Adrenal gland (tissue), 12 donors: ENCODE data around the gene SOX1. TPM values are rescaled to one million over a fixed set of nuclear protein-coding genes. Genes with fewer than 3 reads are reported as not detected.

Experiments used
- DNase-seq, 7 donors: peaks; one replicate each; pipeline ENCODE4 v3.0.0-alpha.2; 2019 to 2020
- H3K27ac ChIP-seq, 5 donors: fragments of 200-600 bp; sonication (generic) in 4 of 5; 1 replicate in 3 of 5; 2 replicates in 2 of 5; pipeline versions ENCODE4 v1.5.1 to v1.8.0; 2016 to 2020; ENCODE audit warnings: mild to moderate bottlenecking in 1 of 5
- H3K27me3 ChIP-seq: fragments of 200-600 bp; 2 replicates; pipeline ENCODE4 v1.8.0; 2021
- H3K36me3 ChIP-seq, 2 donors: fragments of 200-600 bp; replicated peaks in 1 of 2; 1 replicate in 1 of 2; 2 replicates in 1 of 2; pipeline versions ENCODE4 v1.5.1 to v1.8.0; 2018 to 2022
- H3K4me1 ChIP-seq, 2 donors: fragments of 200-600 bp; replicated peaks in 1 of 2; 1 replicate in 1 of 2; 2 replicates in 1 of 2; pipeline versions ENCODE4 v1.5.1 to v1.8.0; 2018 to 2021
- H3K4me3 ChIP-seq, 4 donors: fragments of 200-600 bp; sonication (generic) in 3 of 4; one replicate each; pipeline ENCODE4 v1.5.1; 2016 to 2018
- H3K9me3 ChIP-seq, 3 donors: fragments of 200-600 bp; sonication (generic) in 1 of 3; replicated peaks in 1 of 3; 1 replicate in 2 of 3; 2 replicates in 1 of 3; pipeline versions ENCODE4 v1.5.1 to v1.8.0; 2016 to 2021
- POLR2A ChIP-seq, 2 donors: fragments of 450-650 bp; IDR thresholded peaks; one replicate each; pipeline ENCODE4 v1.6.1; 2017; ENCODE audit warnings: antibody characterized with exemption in 2 of 2, mild to moderate bottlenecking in 2 of 2, moderate library complexity in 1 of 2
- WGBS, 4 donors: extraction: QIAGEN DNeasy Blood & Tissue Kit in 2 of 4; methylation state at CpG; one replicate each; pipeline versions ENCODE4 v1.1.5 to v1.1.7; 2013 to 2017; 5-methylcytosine and 5-hydroxymethylcytosine counted together
- intact Hi-C, 2 donors: fragments of 100-400 bp; cut with DNase I; formaldehyde crosslinking; loops; one replicate each; pipeline versions ENCODE4 v1.14.1 to v1.15.0; 2022 to 2023
- polyA plus RNA-seq, 3 donors: library from polyadenylated mRNA; stranded (reverse); fragments of 200-250 nt in 2 of 3; fragments of 350-450 nt in 1 of 3; fragmentation: Illumina TruSeq in 1 of 3; extraction: RNeasy Lipid Tissue Mini Kit (QIAGEN cat#74804) in 1 of 3; gene quantifications; one replicate each; pipeline ENCODE4 v1.2.3, GENCODE V29; 2013 to 2014
- total RNA-seq, 9 donors: library from RNA; depleted of rRNA in 4 of 9; stranded (reverse); fragments of >200 nt in 4 of 9; fragments of 120-200 nt in 1 of 9; fragmentation: NEBNext Ultra II Directional in 1 of 9; extraction: Animal tissue kit (Norgen Biotek cat#: 25700) in 1 of 9; gene quantifications; one replicate each; pipeline versions ENCODE4 v1.1.0 to v1.2.4, GENCODE V29; 2013 to 2023
- TF ChIP-seq, protein P1 (sequence below), 6 experiments: fragments of 450-650 bp in 4 of 6; fragments of 200-600 bp in 2 of 6; sonication (generic) in 1 of 6; IDR thresholded peaks; 1 replicate in 5 of 6; 2 replicates in 1 of 6; pipeline versions ENCODE4 v1.5.1 to v1.8.0; 2016 to 2021; ENCODE audit warnings: antibody characterized with exemption in 6 of 6, mild to moderate bottlenecking in 2 of 6, moderate library complexity in 1 of 6
- donor health status: healthy with polysubstance abuse.
- donor health status: Bipolar disorder and iron deficiency.
- donor health status: DM: yes; HTN: yes; CAD: no.
- donor health status: DM: no; HTN: no; CAD: no.
- donor health status: DM: no; HTN: no; CAD: no.
- donor health status: DM: yes; HTN: yes; CAD: no.

Gene SOX1
- total and polyA plus RNA-seq, 12 donors, result not detected

DNA sequence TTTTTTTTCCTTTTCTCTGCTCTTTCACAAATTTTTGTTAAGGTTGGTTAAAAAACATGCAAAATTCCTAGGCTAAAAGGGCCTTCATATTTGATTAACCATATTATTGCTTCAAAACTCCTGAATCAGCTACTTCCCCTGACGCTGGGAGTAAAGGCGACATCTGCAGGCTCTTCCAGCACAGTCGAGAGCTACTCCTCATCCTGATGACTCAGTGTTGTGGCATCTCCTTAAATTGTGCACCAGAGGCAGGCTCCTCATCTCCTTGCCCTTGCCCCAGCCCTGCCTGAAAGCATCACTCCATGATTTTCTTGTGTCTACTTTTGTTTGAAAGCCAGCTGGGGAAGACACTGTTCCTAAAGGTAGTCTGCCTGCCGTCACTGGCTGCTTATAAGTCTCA is 24.5 kb upstream of the SOX1 start:
- H3K27me3 ChIP-seq, result peaks cover 3% of the 10 kb centered on the region
- no peak for TF ChIP-seq POLR2A (IDR thresholded peaks at IDR 0.05)
- TF ChIP-seq, protein P1, sequence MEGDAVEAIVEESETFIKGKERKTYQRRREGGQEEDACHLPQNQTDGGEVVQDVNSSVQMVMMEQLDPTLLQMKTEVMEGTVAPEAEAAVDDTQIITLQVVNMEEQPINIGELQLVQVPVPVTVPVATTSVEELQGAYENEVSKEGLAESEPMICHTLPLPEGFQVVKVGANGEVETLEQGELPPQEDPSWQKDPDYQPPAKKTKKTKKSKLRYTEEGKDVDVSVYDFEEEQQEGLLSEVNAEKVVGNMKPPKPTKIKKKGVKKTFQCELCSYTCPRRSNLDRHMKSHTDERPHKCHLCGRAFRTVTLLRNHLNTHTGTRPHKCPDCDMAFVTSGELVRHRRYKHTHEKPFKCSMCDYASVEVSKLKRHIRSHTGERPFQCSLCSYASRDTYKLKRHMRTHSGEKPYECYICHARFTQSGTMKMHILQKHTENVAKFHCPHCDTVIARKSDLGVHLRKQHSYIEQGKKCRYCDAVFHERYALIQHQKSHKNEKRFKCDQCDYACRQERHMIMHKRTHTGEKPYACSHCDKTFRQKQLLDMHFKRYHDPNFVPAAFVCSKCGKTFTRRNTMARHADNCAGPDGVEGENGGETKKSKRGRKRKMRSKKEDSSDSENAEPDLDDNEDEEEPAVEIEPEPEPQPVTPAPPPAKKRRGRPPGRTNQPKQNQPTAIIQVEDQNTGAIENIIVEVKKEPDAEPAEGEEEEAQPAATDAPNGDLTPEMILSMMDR (IDR thresholded peaks at IDR 0.05), result no peak
- 71 to 78% (median 73%) methylated on average over 4 of the region's 4 CpGs for WGBS, 4 donors

DNA sequence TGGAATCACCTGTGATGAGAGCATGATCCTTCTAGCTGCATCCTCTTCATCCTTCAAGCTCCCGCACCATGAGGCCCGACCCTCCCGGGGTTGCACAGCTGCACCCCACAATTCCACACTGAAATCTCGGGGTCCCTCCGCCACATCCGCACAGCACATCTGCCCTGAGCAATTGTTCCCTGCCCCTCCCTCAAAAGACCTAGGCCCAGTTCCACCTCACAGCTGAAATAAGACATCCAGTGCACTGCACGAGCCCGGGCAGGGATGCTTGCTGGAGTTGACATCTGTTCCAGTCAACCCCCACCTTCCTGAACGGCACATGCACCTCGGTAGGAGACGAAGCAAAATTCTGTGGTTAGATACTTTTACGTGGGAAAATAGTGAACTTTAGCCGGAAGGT is 14.7 kb upstream of the SOX1 start:
- intact Hi-C loops, result no loop called here
- peak in 1 of 7 donors; percentile 9 for DNase-seq
- Histone ChIP-seq H3K9me3 (no peaks in the 10 kb centered on the region), H3K27me3 (peaks cover 74% of the 10 kb centered on the region), H3K27ac (no peak overlapping the region), H3K4me3 (no peak overlapping the region), H3K4me1 (no peaks in the 10 kb centered on the region), H3K36me3 (no peaks in the 10 kb centered on the region)
- WGBS, 4 donors, result 30 to 44% (median 33%) methylated on average over 13 of the region's 13 CpGs
- TF ChIP-seq POLR2A (IDR thresholded peaks at IDR 0.05), result no peak
- TF ChIP-seq, protein P1 (IDR thresholded peaks at IDR 0.05), result no peak

More for the DNA sequence above, 24.5 kb upstream of the SOX1 start:
- H3K4me3 ChIP-seq, result no peak overlapping the region
- intact Hi-C loops, result no loop called here
- H3K4me1 ChIP-seq, result no peaks in the 10 kb centered on the region
- H3K9me3 ChIP-seq, result no peaks in the 10 kb centered on the region
- H3K36me3 ChIP-seq, result no peaks in the 10 kb centered on the region
- DNase-seq, result no peak
- H3K27ac ChIP-seq, result no peak overlapping the region

DNA sequence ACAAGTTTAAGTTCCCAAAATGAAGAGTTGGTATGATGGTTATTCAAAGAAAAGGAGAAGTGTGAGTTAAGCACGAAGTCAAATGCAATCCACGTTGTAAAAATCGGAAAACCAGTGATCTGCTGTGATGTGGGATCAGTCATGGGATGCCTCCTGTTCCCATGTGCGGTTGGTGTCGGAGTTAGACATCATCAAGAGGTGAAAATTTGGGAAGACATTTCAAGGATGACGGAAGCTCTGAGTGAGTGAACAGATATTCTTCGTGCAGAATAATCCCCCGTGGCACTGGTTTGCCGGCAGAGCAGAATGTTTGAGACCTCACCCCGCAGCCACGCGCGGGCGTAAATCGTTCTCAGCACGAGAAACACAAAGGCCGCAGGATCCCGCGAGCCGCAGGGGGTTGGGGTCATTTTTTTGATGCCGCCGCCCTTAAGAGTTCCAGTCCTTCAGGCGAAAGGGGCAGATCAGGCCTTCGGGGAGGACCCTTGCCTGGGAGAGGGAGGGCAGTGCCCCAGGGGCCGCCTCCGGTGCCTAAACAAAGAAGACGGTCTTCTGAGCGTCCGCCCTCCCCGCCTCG is 13.7 kb upstream of the SOX1 start:
- peaks cover 85% of the 10 kb centered on the region for H3K27me3 ChIP-seq
- TF ChIP-seq, protein P1 (IDR thresholded peaks at IDR 0.05), result no peak
- no peak for TF ChIP-seq POLR2A (IDR thresholded peaks at IDR 0.05)
- no peaks in the 10 kb centered on the region for H3K9me3 ChIP-seq
- no peak overlapping the region for H3K27ac ChIP-seq
- intact Hi-C loops, result no loop called here
- no peak overlapping the region for H3K4me3 ChIP-seq
- WGBS, 4 donors, result 5 to 7% (median 6%) methylated on average over 15 to 31 of the region's 31 CpGs
- no peaks in the 10 kb centered on the region for H3K4me1 ChIP-seq
- no peaks in the 10 kb centered on the region for H3K36me3 ChIP-seq
- no peak for DNase-seq

DNA sequence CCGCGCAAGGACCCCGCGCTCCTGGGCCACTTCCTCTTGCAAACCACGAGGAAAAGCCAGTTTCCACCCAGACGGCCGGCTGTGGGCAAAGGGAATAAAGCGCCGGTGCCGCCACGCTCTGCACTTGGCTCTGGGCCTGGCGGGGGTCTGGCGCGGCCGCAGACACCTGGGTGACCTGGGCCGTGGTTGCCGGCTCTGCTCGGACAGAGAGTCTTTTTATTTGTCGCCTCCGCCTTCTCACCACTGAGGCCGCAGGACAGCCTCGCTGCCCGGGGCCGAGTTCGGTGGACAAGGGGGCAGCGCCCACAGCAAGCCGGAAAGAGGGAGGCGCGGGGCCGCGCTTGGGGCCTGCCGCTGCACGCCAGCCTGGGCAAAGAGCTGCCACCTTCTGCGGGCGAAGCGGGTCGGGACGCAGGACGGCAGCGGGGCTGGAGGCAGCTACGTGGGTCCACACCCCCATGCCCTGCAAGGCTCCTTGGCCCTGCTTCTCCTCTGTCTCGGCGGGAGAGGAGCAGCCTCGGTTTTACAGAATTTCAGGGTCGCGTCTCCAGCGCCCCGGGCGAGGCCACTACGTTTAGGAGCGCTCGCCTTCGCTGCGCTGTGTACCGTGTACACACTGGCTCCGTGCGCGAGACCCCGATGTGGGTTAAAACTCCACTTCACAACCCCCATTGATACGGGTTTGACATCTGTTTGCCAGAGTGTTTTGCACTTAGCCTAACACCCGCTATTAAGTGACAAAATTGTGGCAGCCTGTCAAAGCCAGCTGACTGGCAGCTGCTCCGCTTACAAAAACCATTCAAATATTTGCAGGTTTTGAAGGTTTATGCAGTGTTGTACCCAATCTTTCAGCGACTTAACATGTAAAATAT is 13.0 kb upstream of the SOX1 start:
- Histone ChIP-seq H3K4me1 (no peaks in the 10 kb centered on the region), H3K27me3 (peaks cover 88% of the 10 kb centered on the region), H3K36me3 (no peaks in the 10 kb centered on the region), H3K27ac (no peak overlapping the region), H3K4me3 (no peak overlapping the region), H3K9me3 (no peaks in the 10 kb centered on the region)
- intact Hi-C loops, result no loop called here
- WGBS, 4 donors, result 3 to 6% (median 4%) methylated on average over 5 to 63 of the region's 63 CpGs
- peak in 1 of 7 donors; percentile 28 for DNase-seq
- no peak for TF ChIP-seq POLR2A (IDR thresholded peaks at IDR 0.05)
- TF ChIP-seq, protein P1 (IDR thresholded peaks at IDR 0.05), result no peak
